Measurements from ENCODE around the gene PFKP. TPM values are rescaled to one million over a fixed set of nuclear protein-coding genes. Genes with fewer than 3 reads are reported as not detected.
"Not testable (repeated sequence)": the region's sequence is repeated elsewhere in the genome, so short reads cannot be mapped to it uniquely, and the experiment has no call there.

PFKP gene
- polyA plus RNA-seq, 3 donors: 9.6 to 21.0 (median 9.8) TPM

GRCh38 chr10:3045471-3046209, 21.7 kb upstream of the PFKP start:
- H3K27ac ChIP-seq (ENCODE audit: low read depth, low read length): no peak overlapping the region
- WGBS, 3 donors: 34 to 36% (median 35%) methylated on average over 11 of the region's 11 CpGs

- 43 to 74% (median 61%) methylated on average over 6 of the region's 6 CpGs for WGBS, 3 donors
Measured at GRCh38 chr10:3046210-3046779, 21.1 kb upstream of the PFKP start.

GRCh38 chr10:3046981-3047547, 20.3 kb upstream of the PFKP start:
- H3K27ac ChIP-seq (ENCODE audit: low read depth, low read length): no peak overlapping the region
- 34 to 72% (median 56%) methylated on average over 8 of the region's 8 CpGs for WGBS, 3 donors

More at GRCh38 chr10:3046210-3046779, 21.1 kb upstream of the PFKP start:
- no peak overlapping the region for H3K27ac ChIP-seq (ENCODE audit: low read depth, low read length)

GRCh38 chr10:3047596-3047995, 19.8 kb upstream of the PFKP start:
- 74 to 86% (median 83%) methylated on average over 6 of the region's 6 CpGs for WGBS, 3 donors
- H3K27ac ChIP-seq (ENCODE audit: low read depth, low read length): no peak overlapping the region

GRCh38 chr10:3048119-3049019, 19.0 kb upstream of the PFKP start:
- no peak overlapping the region for H3K27ac ChIP-seq (ENCODE audit: low read depth, low read length)
- WGBS, 3 donors: 67 to 69% (median 67%) methylated on average over 16 to 17 of the region's 17 CpGs

GRCh38 chr10:3051692-3052091, 15.7 kb upstream of the PFKP start:
- no peak overlapping the region for H3K27ac ChIP-seq (ENCODE audit: low read depth, low read length)
- WGBS, 3 donors: 47 to 70% (median 63%) methylated on average over 5 of the region's 5 CpGs

- whole genome bisulfite sequencing, 3 donors: 64 to 77% (median 67%) methylated on average over 2 of the region's 2 CpGs
- H3K27ac ChIP-seq (ENCODE audit: low read depth, low read length): no peak overlapping the region
Measured at GRCh38 chr10:3053155-3053554, 14.2 kb upstream of the PFKP start.

- H3K27ac ChIP-seq (ENCODE audit: low read depth, low read length): no peak overlapping the region
- 43 to 57% (median 54%) methylated on average over 6 of the region's 6 CpGs for WGBS, 3 donors
Measured at GRCh38 chr10:3054183-3054850, 13.0 kb upstream of the PFKP start.

GRCh38 chr10:3054851-3055199, 12.5 kb upstream of the PFKP start:
- WGBS, 3 donors: 52 to 53% (median 53%) methylated on average over 1 of the region's 1 CpG
- H3K27ac ChIP-seq (ENCODE audit: low read depth, low read length): no peak overlapping the region

- WGBS, 3 donors: 62 to 71% (median 67%) methylated on average over 5 of the region's 5 CpGs
Measured at GRCh38 chr10:3056280-3057037, 10.9 kb upstream of the PFKP start.

GRCh38 chr10:3057946-3058345, 9.4 kb upstream of the PFKP start:
- no peak overlapping the region for H3K27ac ChIP-seq (ENCODE audit: low read depth, low read length)
- WGBS, 3 donors: 66 to 89% (median 89%) methylated on average over 8 of the region's 8 CpGs

More at GRCh38 chr10:3056280-3057037, 10.9 kb upstream of the PFKP start:
- no peak overlapping the region for H3K27ac ChIP-seq (ENCODE audit: low read depth, low read length)

GRCh38 chr10:3059974-3060373, 7.4 kb upstream of the PFKP start:
- WGBS, 3 donors: 55 to 72% (median 61%) methylated on average over 8 of the region's 8 CpGs
- no peak overlapping the region for H3K27ac ChIP-seq (ENCODE audit: low read depth, low read length)

GRCh38 chr10:3060481-3060889, 6.9 kb upstream of the PFKP start:
- no peak overlapping the region for H3K27ac ChIP-seq (ENCODE audit: low read depth, low read length)
- WGBS, 3 donors: 72 to 87% (median 86%) methylated on average over 4 of the region's 4 CpGs

- 51 to 65% (median 64%) methylated on average over 6 of the region's 6 CpGs for WGBS, 3 donors
- H3K27ac ChIP-seq (ENCODE audit: low read depth, low read length): not testable (repeated sequence)
Measured at GRCh38 chr10:3061323-3061898, 5.9 kb upstream of the PFKP start.

- 48 to 67% (median 57%) methylated on average over 5 to 6 of the region's 6 CpGs for WGBS, 3 donors
- no peak overlapping the region for H3K27ac ChIP-seq (ENCODE audit: low read depth, low read length)
Measured at GRCh38 chr10:3062502-3063186, 4.7 kb upstream of the PFKP start.

GRCh38 chr10:3064423-3064822, 2.9 kb upstream of the PFKP start:
- no peak overlapping the region for H3K27ac ChIP-seq (ENCODE audit: low read depth, low read length)
- WGBS, 3 donors: 54 to 97% (median 97%) methylated on average over 2 of the region's 2 CpGs

GRCh38 chr10:3065622-3066021, 1.7 kb upstream of the PFKP start:
- no peak overlapping the region for H3K27ac ChIP-seq (ENCODE audit: low read depth, low read length)
- 63 to 93% (median 87%) methylated on average over 8 of the region's 8 CpGs for WGBS, 3 donors

Measured in adipose tissue (tissue), 3 donors.